Kidney (tissue), 14 donors: Measurements from ENCODE around the gene MRPS2. TPM values are rescaled to one million over a fixed set of nuclear protein-coding genes. Genes with fewer than 3 reads are reported as not detected.

ENCODE experiments used
- DNase-seq, 5 donors: peaks; one replicate each; pipeline ENCODE4 v3.0.0-alpha.2; 2013 to 2020
- FAIRE-seq: peaks from 2 replicates; lab custom pipeline; 2012; peaks lifted over from hg19 to GRCh38; lab: Jason Lieb, UNC
- H3K27ac ChIP-seq, 2 donors: one replicate each; pipeline ENCODE4 v1.7.0; 2013; ENCODE audit warnings: low read depth in 2 of 2, low read length in 2 of 2, inconsistent platforms in 1 of 2
- H3K27me3 ChIP-seq: one replicate; pipeline ENCODE4 v1.7.1; 2013; ENCODE audit warnings: low read length, inconsistent platforms; ENCODE audit not compliant: control insufficient read depth, insufficient read depth
- H3K36me3 ChIP-seq, 3 donors: one replicate each; pipeline versions ENCODE4 v1.7.0 to v1.7.1; 2013; ENCODE audit warnings: low read length in 3 of 3, control low read depth in 1 of 3, inconsistent platforms in 1 of 3; ENCODE audit not compliant: insufficient read depth in 3 of 3, control insufficient read depth in 2 of 3
- H3K4me1 ChIP-seq, 3 donors: one replicate each; pipeline versions ENCODE4 v1.7.0 to v1.7.1; 2013; ENCODE audit warnings: low read length in 3 of 3, inconsistent platforms in 1 of 3, low read depth in 1 of 3; ENCODE audit not compliant: control insufficient read depth in 2 of 3, insufficient read depth in 2 of 3
- H3K4me3 ChIP-seq, 3 donors: one replicate each; pipeline versions ENCODE4 v1.7.0 to v1.8.1; 2013; ENCODE audit warnings: low read length in 3 of 3, control low read depth in 1 of 3, inconsistent platforms in 1 of 3
- H3K9ac ChIP-seq, 3 donors: one replicate each; pipeline versions ENCODE4 v1.7.0 to v1.7.1; 2013; ENCODE audit warnings: low read length in 3 of 3, control low read depth in 1 of 3, inconsistent platforms in 1 of 3
- H3K9me3 ChIP-seq, 3 donors: one replicate each; pipeline versions ENCODE4 v1.7.0 to v1.7.1; 2013; ENCODE audit warnings: low read length in 3 of 3, control low read depth in 1 of 3, inconsistent platforms in 1 of 3; ENCODE audit not compliant: control insufficient read depth in 2 of 3, insufficient read depth in 1 of 3
- intact Hi-C: fragments of 100-400 bp; cut with DNase I; formaldehyde crosslinking; loops from one replicate; pipeline ENCODE4 v1.11.1; 2022
- polyA plus RNA-seq: library from polyadenylated mRNA; stranded (reverse); fragments of 350-450 nt; fragmentation: Illumina TruSeq; extraction: RNeasy Lipid Tissue Mini Kit (QIAGEN cat#74804); gene quantifications from one replicate; pipeline ENCODE4 v1.2.3, GENCODE V29; 2014; ENCODE audit warnings: low read depth, low replicate concordance; ENCODE audit not compliant: insufficient read depth
- total RNA-seq: library from RNA; stranded (reverse); fragmentation: NEBNext Ultra II Directional; extraction: Animal tissue kit (Norgen Biotek cat#: 25700); gene quantifications from one replicate; pipeline ENCODE4 v1.2.1, GENCODE V29; 2021
- TF ChIP-seq, protein P1 (sequence below): IDR thresholded peaks from 3 replicates; pipeline ENCODE4 v1.5.1; 2012; ENCODE audit warnings: mild to moderate bottlenecking, moderate library complexity, borderline replicate concordance; ENCODE audit not compliant: insufficient read depth; ENCODE audit errors: extremely low read depth
- donor health status: control.
- donor health status: control.
- donor health status: control.
- donor health status: control.
- donor health status: control.
- donor health status: DM: yes; HTN: yes; CAD: no.
- donor health status: Normal renal cell carcinoma (clear cell type).

Gene MRPS2
- total and polyA plus RNA-seq, 2 donors from 2014 or later, result 29.1 to 92.7 TPM

DNA sequence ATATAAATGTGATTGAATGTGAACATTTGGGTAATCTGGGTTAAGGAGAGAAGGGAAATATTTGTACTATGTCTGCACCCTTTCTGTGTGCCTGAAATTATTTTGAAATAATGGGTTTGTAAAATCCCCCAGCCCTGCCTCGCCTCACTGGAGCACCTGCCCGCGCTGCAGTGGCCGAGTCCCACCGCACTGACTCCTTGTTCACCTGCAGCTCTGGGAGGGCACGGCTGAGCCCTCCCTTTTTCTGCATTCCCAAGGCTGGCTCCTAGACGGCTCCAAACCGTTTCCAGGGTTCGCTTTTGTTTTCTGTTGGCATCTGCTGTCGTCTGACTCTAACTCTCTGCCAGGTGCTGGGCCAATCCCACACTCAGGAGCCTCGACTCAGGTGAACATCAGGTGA is 38.5 kb upstream of the MRPS2 start:
- Histone ChIP-seq H3K36me3 (no peaks in the 10 kb centered on the region), H3K27me3 (no peaks in the 10 kb centered on the region), H3K27ac (no peak overlapping the region), H3K9me3 (no peaks in the 10 kb centered on the region), H3K4me3 (no peak overlapping the region), H3K9ac (no peak overlapping the region), H3K4me1 (no peaks in the 10 kb centered on the region)
- intact Hi-C loops, result no loop called here
- DNase-seq (no peak), FAIRE-seq (no peak)
- TF ChIP-seq, protein P1, sequence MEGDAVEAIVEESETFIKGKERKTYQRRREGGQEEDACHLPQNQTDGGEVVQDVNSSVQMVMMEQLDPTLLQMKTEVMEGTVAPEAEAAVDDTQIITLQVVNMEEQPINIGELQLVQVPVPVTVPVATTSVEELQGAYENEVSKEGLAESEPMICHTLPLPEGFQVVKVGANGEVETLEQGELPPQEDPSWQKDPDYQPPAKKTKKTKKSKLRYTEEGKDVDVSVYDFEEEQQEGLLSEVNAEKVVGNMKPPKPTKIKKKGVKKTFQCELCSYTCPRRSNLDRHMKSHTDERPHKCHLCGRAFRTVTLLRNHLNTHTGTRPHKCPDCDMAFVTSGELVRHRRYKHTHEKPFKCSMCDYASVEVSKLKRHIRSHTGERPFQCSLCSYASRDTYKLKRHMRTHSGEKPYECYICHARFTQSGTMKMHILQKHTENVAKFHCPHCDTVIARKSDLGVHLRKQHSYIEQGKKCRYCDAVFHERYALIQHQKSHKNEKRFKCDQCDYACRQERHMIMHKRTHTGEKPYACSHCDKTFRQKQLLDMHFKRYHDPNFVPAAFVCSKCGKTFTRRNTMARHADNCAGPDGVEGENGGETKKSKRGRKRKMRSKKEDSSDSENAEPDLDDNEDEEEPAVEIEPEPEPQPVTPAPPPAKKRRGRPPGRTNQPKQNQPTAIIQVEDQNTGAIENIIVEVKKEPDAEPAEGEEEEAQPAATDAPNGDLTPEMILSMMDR, result no peak

DNA sequence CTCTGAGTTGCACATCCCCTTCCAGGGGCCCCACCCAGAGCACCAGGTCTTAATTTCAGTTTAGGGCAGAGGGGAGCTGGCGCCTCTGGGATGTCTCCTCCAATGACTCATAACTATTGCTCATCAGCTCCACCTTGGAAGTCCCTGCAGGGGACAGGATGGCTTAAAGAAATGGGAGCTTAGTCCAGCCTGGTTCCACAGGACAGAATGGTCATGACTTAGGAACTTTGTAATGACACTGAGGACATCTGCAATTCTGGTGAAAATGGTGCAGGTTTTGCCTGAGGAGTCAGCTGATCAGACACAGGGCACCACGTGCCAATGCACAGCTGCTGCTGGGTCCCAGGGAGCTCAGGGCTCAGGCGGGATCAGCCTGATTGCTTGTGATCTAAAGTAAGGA is 37.3 kb upstream of the MRPS2 start:
- intact Hi-C loops, result no loop called here
- FAIRE-seq, result no peak
- Histone ChIP-seq H3K4me3 (no peak overlapping the region), H3K36me3 (no peaks in the 10 kb centered on the region), H3K27ac (no peak overlapping the region), H3K27me3 (no peaks in the 10 kb centered on the region), H3K4me1 (no peaks in the 10 kb centered on the region), H3K9me3 (no peaks in the 10 kb centered on the region), H3K9ac (no peak overlapping the region)
- TF ChIP-seq, protein P1, result no peak
- no peak for DNase-seq

DNA sequence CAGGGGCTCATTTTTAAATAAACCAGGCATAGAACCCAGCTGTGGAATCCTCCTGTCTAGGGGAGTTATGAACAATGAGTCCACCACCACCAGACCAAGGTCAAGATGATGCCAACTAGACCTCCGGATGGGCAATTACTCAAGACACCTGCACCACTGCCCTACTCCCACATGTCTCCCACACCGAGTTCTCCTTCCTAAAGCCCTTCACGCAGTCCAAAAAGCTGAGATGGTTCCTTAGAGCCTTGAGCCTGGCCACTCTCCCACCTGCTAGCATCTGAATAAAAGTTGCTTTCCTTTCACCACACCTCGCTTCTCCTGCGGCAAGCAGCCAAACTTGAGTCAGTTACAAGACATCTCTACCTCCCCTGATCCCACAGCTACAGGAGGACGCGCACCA is 36.3 kb upstream of the MRPS2 start:
- intact Hi-C loops, result no loop called here
- H3K27me3 ChIP-seq, result no peaks in the 10 kb centered on the region
- no peaks in the 10 kb centered on the region for H3K9me3 ChIP-seq
- no peak overlapping the region for H3K9ac ChIP-seq
- FAIRE-seq, result no peak
- no peak overlapping the region for H3K27ac ChIP-seq
- no peaks in the 10 kb centered on the region for H3K4me1 ChIP-seq
- no peaks in the 10 kb centered on the region for H3K36me3 ChIP-seq
- TF ChIP-seq, protein P1, result no peak
- no peak for DNase-seq
- H3K4me3 ChIP-seq, result no peak overlapping the region

DNA sequence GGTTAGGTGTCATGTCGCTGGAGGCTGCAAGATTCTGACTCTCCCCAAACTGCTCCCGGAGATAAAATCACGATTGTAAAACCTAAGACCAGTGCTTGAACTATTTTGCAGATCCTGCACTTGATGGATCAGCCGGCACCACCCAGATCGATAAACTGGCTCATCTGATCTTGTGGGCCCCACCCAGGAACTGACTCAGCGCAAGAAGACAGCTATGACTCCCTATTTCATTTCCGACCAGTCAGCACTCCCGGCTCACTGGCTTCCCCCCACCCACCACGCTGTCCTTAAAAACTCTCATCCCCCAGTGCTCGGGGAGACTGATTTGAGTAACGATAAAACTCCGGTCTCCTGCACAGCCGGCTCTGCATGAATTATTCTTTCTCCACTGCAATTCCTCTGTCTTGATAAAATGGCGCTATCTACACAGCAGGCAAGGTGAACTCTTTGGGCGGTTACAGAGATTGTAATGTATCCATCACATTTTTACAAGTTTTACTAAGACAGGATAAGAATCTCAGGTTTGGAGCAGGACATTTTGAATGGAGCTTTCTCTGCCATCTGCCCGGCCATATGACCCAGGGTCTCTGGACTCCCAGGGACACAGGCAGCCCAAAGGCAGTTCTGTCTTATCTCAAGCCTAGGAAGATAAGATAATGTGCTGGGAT is 31.5 kb upstream of the MRPS2 start:
- H3K9ac ChIP-seq, result no peak overlapping the region
- no peak overlapping the region for H3K27ac ChIP-seq
- TF ChIP-seq, protein P1, result no peak
- intact Hi-C loops, result no loop called here
- no peak for DNase-seq
- H3K27me3 ChIP-seq, result no peaks in the 10 kb centered on the region
- no peaks in the 10 kb centered on the region for H3K4me1 ChIP-seq
- H3K9me3 ChIP-seq, result no peaks in the 10 kb centered on the region
- H3K36me3 ChIP-seq, result no peaks in the 10 kb centered on the region
- H3K4me3 ChIP-seq, result no peak overlapping the region
- no peak for FAIRE-seq
